Measurements from ENCODE around the gene DDR2.

DDR2 gene

DNA sequence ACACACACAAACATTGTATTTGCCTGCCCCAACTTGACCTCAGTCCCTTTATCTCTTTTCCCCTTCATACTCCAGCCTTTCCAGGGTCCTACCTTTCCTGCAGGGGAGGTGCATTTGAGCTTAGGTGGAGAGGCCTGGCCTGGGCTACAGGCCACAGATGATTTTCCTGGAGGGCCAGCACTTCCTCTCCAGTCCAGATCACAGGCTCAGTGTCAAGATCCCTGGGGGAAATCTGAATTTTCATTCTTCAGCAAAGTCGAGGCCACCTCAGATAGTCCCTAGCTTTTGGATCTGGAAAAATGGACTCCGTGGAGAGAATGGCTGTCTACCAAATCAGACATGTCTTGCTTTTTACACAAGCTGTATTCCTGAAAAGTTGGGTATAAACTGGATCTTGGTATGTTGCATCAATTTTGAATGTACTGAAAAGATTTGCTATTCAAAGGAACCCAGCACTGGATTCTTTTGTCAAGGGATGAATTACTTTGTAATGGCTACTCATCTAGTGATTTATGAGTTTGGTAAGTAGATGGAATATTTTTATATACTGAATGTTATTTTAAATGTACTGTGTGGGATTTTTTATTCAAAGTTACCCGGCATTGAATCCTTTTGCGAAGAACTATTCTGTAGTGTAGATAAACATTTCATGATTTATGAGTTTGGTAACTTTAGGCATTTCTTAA is 78.7 kb downstream of the DDR2 start:
- TF ChIP-seq, protein P1, sequence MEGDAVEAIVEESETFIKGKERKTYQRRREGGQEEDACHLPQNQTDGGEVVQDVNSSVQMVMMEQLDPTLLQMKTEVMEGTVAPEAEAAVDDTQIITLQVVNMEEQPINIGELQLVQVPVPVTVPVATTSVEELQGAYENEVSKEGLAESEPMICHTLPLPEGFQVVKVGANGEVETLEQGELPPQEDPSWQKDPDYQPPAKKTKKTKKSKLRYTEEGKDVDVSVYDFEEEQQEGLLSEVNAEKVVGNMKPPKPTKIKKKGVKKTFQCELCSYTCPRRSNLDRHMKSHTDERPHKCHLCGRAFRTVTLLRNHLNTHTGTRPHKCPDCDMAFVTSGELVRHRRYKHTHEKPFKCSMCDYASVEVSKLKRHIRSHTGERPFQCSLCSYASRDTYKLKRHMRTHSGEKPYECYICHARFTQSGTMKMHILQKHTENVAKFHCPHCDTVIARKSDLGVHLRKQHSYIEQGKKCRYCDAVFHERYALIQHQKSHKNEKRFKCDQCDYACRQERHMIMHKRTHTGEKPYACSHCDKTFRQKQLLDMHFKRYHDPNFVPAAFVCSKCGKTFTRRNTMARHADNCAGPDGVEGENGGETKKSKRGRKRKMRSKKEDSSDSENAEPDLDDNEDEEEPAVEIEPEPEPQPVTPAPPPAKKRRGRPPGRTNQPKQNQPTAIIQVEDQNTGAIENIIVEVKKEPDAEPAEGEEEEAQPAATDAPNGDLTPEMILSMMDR (IDR thresholded peaks at IDR 0.05; ENCODE audit: extremely low read depth, missing control alignments): no peak

DNA sequence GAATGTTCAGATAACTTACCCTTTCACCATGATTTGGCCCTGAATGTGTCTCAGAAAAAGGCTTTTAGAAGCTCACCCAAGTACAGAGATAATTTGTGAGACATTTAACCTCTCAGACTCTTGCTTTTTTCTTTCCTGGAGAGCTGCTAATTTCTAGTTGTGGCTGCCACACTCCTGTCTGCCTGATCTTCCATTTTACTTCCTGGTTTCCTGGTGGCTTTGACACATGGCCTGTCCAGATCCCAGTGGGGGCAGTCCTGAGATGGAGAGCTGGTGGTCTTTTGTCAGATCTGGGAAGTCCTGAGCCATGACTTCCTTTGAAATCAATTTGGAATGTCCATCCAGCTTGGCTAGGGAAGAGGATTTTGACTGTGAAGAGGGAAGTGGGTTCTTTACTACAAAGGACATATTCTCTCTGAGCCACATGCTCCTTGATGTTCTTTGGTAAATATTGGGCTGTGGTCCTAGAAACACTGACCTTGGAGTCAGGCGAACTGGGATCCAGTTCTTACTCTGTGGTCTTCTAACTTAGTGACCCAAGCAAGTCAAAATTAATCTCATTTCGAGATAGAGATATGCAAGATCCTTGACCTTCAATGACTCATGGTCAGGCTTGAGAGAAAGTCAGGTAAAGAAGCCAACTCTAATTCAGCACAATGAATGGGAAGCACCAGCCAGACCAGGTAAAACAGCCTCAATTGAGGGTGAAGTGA is 80.2 kb downstream of the DDR2 start:
- no peak for DNase-seq (ENCODE audit: low spot score)
- TF ChIP-seq, protein P1 (IDR thresholded peaks at IDR 0.05; ENCODE audit: extremely low read depth, missing control alignments): no peak

More for the DNA sequence above, 78.7 kb downstream of the DDR2 start:
- no peak for DNase-seq (ENCODE audit: low spot score)

DNA sequence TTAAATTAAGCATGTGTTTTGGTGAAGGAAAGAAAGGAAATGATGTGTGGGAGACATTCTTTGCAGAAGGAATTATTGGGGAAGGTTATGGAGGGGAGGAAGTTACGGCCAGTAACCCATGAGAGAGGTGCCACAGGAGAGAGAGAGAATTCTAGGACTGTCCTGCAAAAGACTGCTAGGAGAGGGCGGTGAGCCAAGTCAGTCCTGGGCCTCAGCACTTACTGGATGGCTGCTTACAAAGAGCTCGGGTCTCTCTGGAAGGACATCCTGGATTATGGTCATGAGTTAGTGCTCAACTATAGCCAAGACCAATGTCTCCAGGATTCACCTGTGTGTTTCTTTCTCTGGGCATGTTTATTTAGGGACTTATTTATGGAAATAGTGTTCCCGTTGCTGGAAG is 83.9 kb downstream of the DDR2 start:
- no peak for DNase-seq (ENCODE audit: low spot score)
- TF ChIP-seq, protein P1 (IDR thresholded peaks at IDR 0.05; ENCODE audit: extremely low read depth, missing control alignments): no peak

DNA sequence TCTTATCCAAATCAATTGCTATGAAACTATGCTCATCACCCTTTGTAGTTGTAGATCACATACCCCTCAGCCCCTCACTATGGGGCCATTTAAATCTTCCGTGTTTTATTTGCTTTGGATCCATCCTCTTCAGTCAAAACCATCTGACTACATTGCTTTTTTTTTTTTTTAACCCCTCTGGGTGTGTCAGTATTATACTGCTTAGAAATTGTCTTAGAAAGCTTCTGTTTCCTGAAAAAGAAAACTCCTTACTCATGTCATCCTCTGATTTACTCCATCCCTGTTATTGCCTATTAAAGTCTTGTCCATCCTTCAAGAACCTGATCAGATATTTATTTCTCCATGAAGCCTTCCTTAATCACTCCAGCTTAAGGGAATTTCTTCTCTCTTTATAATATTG is 84.3 kb downstream of the DDR2 start:
- TF ChIP-seq, protein P1 (IDR thresholded peaks at IDR 0.05; ENCODE audit: extremely low read depth, missing control alignments): no peak
- DNase-seq (ENCODE audit: low spot score): no peak

DNA sequence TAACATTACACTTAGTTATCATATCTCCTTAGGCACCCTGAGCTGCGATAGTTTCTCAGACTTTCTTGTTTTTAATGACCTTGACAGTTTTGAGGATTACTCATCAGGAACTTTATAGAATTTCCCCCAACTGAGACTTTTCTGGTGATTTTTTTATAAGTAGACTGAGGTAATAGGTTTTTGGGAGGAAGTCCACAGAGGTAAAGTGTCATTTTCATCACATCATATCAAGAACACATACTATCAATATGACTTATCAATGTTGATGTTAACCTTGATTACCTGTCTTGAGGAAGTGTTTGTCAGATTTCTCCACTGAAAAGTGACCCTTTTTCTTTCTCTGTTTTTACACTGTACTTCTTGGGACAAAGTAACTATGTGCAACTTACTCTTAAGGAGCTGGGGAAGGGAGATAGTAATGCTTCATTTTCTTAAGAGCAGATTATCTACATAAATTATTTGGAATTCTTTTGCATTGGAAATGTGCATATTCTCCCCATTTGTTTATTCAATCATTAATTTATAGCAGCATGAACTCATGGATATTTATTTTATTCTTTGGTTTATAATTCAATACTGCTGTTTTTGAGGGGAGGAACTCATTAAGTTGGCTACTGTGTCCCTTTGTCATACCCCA is 85.4 kb downstream of the DDR2 start:
- DNase-seq (ENCODE audit: low spot score): no peak
- TF ChIP-seq, protein P1 (IDR thresholded peaks at IDR 0.05; ENCODE audit: extremely low read depth, missing control alignments): no peak

DNA sequence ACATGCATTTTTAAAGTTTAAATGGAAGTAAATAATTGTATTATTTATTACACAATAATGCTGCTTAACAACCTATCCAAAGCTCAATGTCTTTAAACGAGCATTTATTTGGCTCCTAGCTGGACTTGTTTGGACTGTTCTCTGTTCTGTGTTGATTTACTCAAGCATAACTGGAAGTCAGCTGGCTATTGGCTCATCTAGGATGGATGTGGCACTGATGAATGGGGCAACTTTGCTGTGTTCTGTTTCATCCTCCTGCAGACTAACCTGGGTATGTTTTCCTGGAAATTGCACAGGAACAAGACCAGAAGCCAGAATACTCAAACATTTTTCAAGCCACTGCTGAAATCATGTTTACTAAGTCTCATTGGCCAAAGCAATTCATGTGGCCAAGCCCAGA is 87.4 kb downstream of the DDR2 start:
- TF ChIP-seq, protein P1 (IDR thresholded peaks at IDR 0.05; ENCODE audit: extremely low read depth, missing control alignments): no peak
- no peak for DNase-seq (ENCODE audit: low spot score)

DNA sequence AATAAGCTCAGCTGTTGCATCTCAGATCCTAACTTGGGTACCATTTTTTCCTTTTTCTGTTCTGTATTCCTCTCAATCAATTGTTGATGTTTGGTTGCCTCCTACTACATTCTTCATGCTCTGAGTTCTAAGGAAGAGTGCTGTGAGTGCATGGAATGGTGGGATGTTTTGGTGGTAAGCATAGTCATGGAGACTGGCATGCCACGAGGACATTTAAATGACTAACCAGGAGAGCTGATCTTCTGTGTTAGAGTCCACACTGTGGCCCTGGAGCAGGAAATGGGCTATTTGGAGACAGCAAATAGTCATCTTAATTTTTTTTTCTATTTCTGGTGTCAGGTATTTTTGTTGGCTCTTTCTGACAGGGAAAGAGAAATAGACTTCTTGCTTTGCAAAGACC is 88.7 kb downstream of the DDR2 start:
- no peak for DNase-seq (ENCODE audit: low spot score)
- TF ChIP-seq, protein P1 (IDR thresholded peaks at IDR 0.05; ENCODE audit: extremely low read depth, missing control alignments): no peak
